Right cardiac atrium (tissue), 5 donors: ENCODE measurements around the gene ITGB8. TPM values are rescaled to one million over a fixed set of nuclear protein-coding genes. Genes with fewer than 3 reads are reported as not detected.
A peak's percentile ranks its signal among the peaks of the same experiment; 100 is the strongest.

Experiments used
- ATAC-seq, 2 donors: fragments of 200-7000 bp; cut with Tn5 transposase; one replicate each; pipeline versions ENCODE4 v1.8.0 to v1.9.1; 2020; ENCODE audit warnings: moderate library complexity in 2 of 2, mild to moderate bottlenecking in 1 of 2
- DNase-seq, 3 donors: peaks; one replicate each; pipeline ENCODE4 v3.0.0-alpha.2; 2020
- H3K27ac ChIP-seq: one replicate; pipeline ENCODE4 v1.5.1; 2013; ENCODE audit warnings: mild to moderate bottlenecking, low read length, control low read depth, moderate library complexity
- H3K27me3 ChIP-seq: one replicate; pipeline ENCODE4 v1.6.1; 2013; ENCODE audit not compliant: control insufficient read depth, insufficient read depth
- H3K4me1 ChIP-seq: one replicate; pipeline ENCODE4 v1.6.1; 2013; ENCODE audit warnings: low read length; ENCODE audit not compliant: control insufficient read depth, insufficient read depth
- H3K4me3 ChIP-seq: one replicate; pipeline ENCODE4 v1.5.1; 2013; ENCODE audit warnings: low read length, control low read depth
- H3K9me3 ChIP-seq: one replicate; pipeline ENCODE4 v1.6.1; 2013; ENCODE audit warnings: low read length; ENCODE audit not compliant: control insufficient read depth
- WGBS: extraction: QIAGEN DNeasy Blood & Tissue Kit; methylation state at CpG from one replicate; pipeline ENCODE4 v1.1.7; 2013; 5-methylcytosine and 5-hydroxymethylcytosine counted together
- intact Hi-C, 4 donors: fragments of 100-400 bp; cut with DNase I; formaldehyde crosslinking; loops; one replicate each; pipeline versions ENCODE4 v1.11.0 to v1.14.0; 2022 to 2023
- polyA plus RNA-seq: library from polyadenylated mRNA; stranded (reverse); fragments of 200-250 nt; gene quantifications from one replicate; pipeline ENCODE4 v1.2.3, GENCODE V29; 2013
- total RNA-seq, 4 donors: library from RNA; stranded (reverse); fragmentation: NEBNext Ultra II Directional; extraction: Animal tissue kit (Norgen Biotek cat#: 25700); gene quantifications; one replicate each; pipeline ENCODE4 v1.2.1, GENCODE V29; 2021
- donor health status: healthy with polysubstance abuse.
- donor health status: DM: no; HTN: yes; CAD: no.
- donor health status: DM: no; HTN: no; CAD: no.
- donor health status: DM: no; HTN: yes; CAD: no; lungs with severe emphysema.
- donor health status: DM: yes; HTN: yes; CAD: no.

ITGB8 gene
- total and polyA plus RNA-seq, 5 donors = 2.1 to 5.1 (median 3.6) TPM

- no peak for ATAC-seq
- Histone ChIP-seq H3K4me1 (peaks cover 2% of the 10 kb centered on the region), H3K27ac (no peak overlapping the region), H3K4me3 (no peak overlapping the region), H3K27me3 (peaks cover 3% of the 10 kb centered on the region), H3K9me3 (no peaks in the 10 kb centered on the region)
- intact Hi-C loops = no loop called here
- 72% methylated on average over 3 of the region's 3 CpGs for WGBS
- no peak for DNase-seq
Observed at GRCh38 chr7:20430664-20431063, 100.0 kb downstream of the ITGB8 start.

DNA sequence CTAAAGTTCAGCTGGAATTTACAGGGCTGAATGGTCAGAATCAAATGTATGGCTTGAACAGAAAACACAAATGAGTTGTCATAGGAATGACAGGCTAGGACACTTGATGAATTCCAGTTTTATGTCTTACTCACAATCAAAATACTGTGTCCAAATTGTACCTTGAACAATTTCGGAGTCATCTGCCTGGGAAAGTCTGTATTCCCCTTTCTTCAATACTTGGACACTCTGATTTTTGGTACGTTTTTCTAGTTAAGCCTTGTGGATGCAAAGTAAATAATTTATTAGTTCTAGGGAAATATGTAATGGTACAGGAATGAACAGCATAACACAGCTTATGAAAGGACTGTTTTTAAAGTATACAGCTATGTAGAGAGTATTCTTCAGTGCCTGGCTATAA, 100.4 kb downstream of the ITGB8 start:
- 64% methylated on average over 2 of the region's 2 CpGs for WGBS
- peaks cover 2% of the 10 kb centered on the region for H3K4me1 ChIP-seq
- DNase-seq (no peak), ATAC-seq (no peak)
- no peak overlapping the region for H3K4me3 ChIP-seq
- intact Hi-C loops = no loop called here
- H3K27me3 ChIP-seq = peaks cover 3% of the 10 kb centered on the region
- no peaks in the 10 kb centered on the region for H3K9me3 ChIP-seq
- no peak overlapping the region for H3K27ac ChIP-seq

GRCh38 chr7:20432071-20432470, 101.4 kb downstream of the ITGB8 start:
- intact Hi-C loops = no loop called here
- Histone ChIP-seq H3K4me3 (no peak overlapping the region), H3K9me3 (no peaks in the 10 kb centered on the region), H3K4me1 (no peaks in the 10 kb centered on the region), H3K27me3 (peaks cover 3% of the 10 kb centered on the region), H3K27ac (no peak overlapping the region)
- no peak for DNase-seq
- WGBS = 78% methylated on average over 4 of the region's 4 CpGs
- ATAC-seq = no peak

DNA sequence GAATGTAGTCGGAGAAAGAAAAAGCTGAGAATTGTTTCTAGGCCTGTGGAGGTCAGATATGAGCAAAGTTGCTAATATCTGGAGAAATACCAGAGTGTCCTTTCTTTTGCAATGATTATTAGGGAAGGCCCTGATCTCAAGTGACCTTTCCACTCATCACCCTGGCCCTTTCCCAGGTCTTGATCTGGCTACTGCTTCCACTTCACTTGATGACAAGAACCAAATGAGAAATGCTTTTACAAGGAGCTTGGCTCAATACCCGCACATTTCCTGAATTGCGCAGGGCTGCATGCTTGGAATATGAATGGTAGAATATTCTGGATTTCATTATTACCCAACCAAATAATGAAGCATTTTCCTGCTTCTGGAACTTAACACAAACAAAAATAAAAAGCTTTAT, 104.6 kb downstream of the ITGB8 start:
- Histone ChIP-seq H3K9me3 (no peaks in the 10 kb centered on the region), H3K4me3 (no peak overlapping the region), H3K4me1 (no peaks in the 10 kb centered on the region), H3K27ac (no peak overlapping the region), H3K27me3 (no peaks in the 10 kb centered on the region)
- peak; percentile 49 to 75 (median 56) for DNase-seq
- peak; percentile 61 to 69 for ATAC-seq
- 34% methylated on average over 3 of the region's 3 CpGs for WGBS
- intact Hi-C loops = no loop called here

- H3K27me3 ChIP-seq = no peaks in the 10 kb centered on the region
- DNase-seq = no peak
- no peak overlapping the region for H3K27ac ChIP-seq
- intact Hi-C loops = no loop called here
- no peak for ATAC-seq
- H3K9me3 ChIP-seq = no peaks in the 10 kb centered on the region
- H3K4me3 ChIP-seq = no peak overlapping the region
- H3K4me1 ChIP-seq = no peaks in the 10 kb centered on the region
Observed at GRCh38 chr7:20438248-20438647, 107.5 kb downstream of the ITGB8 start.

DNA sequence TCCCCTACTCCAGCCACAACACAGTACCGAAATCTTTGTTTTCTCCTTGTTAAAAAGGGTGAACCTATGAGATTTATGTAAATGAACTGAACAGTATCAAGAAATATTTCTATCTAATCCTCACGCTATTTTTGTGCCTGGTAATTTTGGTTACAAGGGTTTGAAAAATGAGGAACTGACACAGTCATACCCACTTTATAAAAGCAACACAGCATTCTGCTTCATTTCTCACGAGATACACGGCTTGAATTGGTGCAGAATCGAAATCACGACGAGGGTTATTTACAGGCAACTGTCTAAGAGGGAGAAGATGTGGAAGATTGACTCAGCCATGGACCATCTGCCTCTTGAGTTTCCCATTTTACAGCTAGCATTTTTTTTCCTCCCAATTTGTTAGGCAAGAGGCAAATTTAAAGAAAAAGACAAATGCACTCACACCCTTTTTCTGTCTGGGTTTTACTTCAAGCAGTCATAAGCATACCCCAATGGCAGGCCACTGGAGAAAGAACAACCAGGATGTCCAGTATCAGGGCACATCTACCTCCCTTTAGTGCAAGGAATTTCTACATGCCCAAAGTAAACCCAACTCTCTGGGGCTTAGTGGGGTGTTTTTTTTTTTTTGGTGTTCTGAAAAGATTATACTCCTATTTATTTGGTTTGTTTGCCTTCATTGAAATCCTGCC, 108.1 kb downstream of the ITGB8 start:
- intact Hi-C loops = no loop called here

DNA sequence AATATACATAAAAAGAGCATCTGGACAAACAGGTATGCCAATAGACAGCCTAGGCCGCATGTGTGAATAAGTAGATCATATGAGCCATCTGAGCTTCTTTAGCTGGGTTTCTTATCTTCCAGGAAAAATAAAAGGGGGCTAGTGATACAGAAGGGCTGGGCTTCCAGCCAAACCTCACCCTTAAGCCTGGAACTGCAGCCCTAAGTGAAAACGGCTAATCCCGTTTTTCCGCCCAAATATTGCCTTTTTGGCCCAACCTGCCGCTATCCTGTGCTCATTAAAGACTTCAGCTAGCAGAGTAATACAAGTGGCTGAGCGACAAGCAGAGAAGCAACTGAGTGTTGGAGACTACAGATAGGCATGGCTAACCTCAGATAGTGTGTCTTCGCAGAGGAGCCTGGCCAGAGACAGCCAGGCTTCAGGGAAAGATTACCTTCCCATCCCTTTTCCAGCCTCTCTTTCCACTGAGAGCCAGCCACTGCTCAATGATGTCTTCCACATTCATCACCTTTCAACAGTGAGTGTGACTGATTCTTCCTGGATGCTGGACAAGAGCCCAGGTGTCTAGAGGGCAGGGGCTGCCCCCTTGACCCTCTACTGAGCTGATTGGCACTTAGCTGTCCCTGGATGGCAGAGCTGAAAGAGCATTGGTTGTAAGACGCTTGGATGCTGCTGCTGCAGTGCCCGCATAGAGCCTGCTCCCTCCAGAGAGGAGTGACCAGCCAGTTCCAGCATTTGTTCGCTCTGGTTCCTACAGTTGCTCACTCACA, 108.9 kb downstream of the ITGB8 start:
- Histone ChIP-seq H3K27ac (no peak overlapping the region), H3K9me3 (no peaks in the 10 kb centered on the region), H3K4me1 (no peaks in the 10 kb centered on the region), H3K27me3 (no peaks in the 10 kb centered on the region), H3K4me3 (no peak overlapping the region)
- 58% methylated on average over 10 of the region's 10 CpGs for WGBS
- intact Hi-C loops = no loop called here
- DNase-seq (peak in 1 of 3 donors; percentile 41), ATAC-seq (peak; percentile 45 to 80)

More for the DNA sequence above, 108.1 kb downstream of the ITGB8 start:
- H3K4me3 ChIP-seq = no peak overlapping the region
- no peak overlapping the region for H3K27ac ChIP-seq
- H3K4me1 ChIP-seq = no peaks in the 10 kb centered on the region
- ATAC-seq (no peak), DNase-seq (no peak)
- H3K9me3 ChIP-seq = no peaks in the 10 kb centered on the region
- H3K27me3 ChIP-seq = no peaks in the 10 kb centered on the region
- 70% methylated on average over 7 of the region's 7 CpGs for WGBS

- WGBS = 78% methylated on average over 9 of the region's 9 CpGs
- intact Hi-C loops = no loop called here
- Histone ChIP-seq H3K9me3 (no peaks in the 10 kb centered on the region), H3K27ac (no peak overlapping the region), H3K4me3 (no peak overlapping the region), H3K27me3 (no peaks in the 10 kb centered on the region), H3K4me1 (no peaks in the 10 kb centered on the region)
- peak; percentile 33 to 59 (median 50) for DNase-seq
- ATAC-seq = no peak
Observed at GRCh38 chr7:20440472-20441105, 109.9 kb downstream of the ITGB8 start.

GRCh38 chr7:20441346-20441745, 110.6 kb downstream of the ITGB8 start:
- Histone ChIP-seq H3K27me3 (no peaks in the 10 kb centered on the region), H3K27ac (no peak overlapping the region), H3K4me1 (no peaks in the 10 kb centered on the region), H3K9me3 (no peaks in the 10 kb centered on the region), H3K4me3 (no peak overlapping the region)
- DNase-seq = no peak
- whole genome bisulfite sequencing = 80% methylated on average over 4 of the region's 4 CpGs
- intact Hi-C loops = no loop called here
- ATAC-seq = no peak

GRCh38 chr7:20441991-20442441, 111.3 kb downstream of the ITGB8 start:
- intact Hi-C loops = no loop called here
- Histone ChIP-seq H3K4me3 (no peak overlapping the region), H3K27me3 (no peaks in the 10 kb centered on the region), H3K9me3 (no peaks in the 10 kb centered on the region), H3K27ac (no peak overlapping the region), H3K4me1 (no peaks in the 10 kb centered on the region)
- DNase-seq (no peak), ATAC-seq (no peak)
- WGBS = 80% methylated on average over 3 of the region's 3 CpGs

GRCh38 chr7:20442951-20443350, 112.3 kb downstream of the ITGB8 start:
- no peaks in the 10 kb centered on the region for H3K4me1 ChIP-seq
- no peaks in the 10 kb centered on the region for H3K27me3 ChIP-seq
- ATAC-seq (no peak), DNase-seq (peak in 2 of 3 donors; percentile 18 to 44)
- H3K27ac ChIP-seq = no peak overlapping the region
- 56% methylated on average over 8 of the region's 8 CpGs for WGBS
- H3K4me3 ChIP-seq = no peak overlapping the region
- intact Hi-C loops = no loop called here
- no peaks in the 10 kb centered on the region for H3K9me3 ChIP-seq
